ENCODE data around the gene PPP1R11.

DNA sequence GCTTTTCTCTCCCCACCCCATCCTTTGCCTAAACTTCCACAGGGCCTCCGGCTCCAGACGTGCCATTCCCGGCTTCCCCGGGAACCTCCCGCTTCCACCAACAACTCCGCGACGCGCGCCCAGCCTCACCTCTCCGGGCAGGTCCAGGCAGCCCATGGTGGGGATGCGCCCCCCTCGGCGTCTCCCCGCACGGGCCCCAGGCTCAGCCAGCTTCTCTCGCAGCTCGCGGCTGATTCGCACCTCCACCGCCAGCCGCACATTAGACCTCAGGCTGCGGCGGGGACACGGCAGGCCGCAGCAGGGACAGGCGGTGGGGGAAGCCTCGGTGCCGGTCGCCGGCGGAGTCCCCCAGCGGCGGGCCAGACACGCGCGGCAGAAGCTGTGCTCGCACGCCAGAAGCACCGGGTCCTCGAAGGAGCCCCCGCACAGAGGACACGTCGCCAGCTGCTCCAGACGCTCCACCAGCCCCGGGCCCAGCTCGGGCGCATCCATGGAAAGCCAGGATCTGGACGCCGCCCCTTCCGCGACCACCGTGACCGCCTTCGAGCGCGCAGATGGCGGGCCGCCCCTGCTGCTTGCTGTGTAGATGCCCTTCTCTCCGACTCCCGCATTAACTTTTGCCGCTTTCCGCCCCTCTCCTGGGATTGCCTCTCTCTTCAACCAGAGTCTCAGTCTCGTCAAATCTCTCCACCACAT lies 8.2 kb downstream of the PPP1R11 start, which contains the start of gene RNF39:
- TF ChIP-seq, protein P1, sequence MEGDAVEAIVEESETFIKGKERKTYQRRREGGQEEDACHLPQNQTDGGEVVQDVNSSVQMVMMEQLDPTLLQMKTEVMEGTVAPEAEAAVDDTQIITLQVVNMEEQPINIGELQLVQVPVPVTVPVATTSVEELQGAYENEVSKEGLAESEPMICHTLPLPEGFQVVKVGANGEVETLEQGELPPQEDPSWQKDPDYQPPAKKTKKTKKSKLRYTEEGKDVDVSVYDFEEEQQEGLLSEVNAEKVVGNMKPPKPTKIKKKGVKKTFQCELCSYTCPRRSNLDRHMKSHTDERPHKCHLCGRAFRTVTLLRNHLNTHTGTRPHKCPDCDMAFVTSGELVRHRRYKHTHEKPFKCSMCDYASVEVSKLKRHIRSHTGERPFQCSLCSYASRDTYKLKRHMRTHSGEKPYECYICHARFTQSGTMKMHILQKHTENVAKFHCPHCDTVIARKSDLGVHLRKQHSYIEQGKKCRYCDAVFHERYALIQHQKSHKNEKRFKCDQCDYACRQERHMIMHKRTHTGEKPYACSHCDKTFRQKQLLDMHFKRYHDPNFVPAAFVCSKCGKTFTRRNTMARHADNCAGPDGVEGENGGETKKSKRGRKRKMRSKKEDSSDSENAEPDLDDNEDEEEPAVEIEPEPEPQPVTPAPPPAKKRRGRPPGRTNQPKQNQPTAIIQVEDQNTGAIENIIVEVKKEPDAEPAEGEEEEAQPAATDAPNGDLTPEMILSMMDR (IDR thresholded peaks at IDR 0.05), result no peak
- TF ChIP-seq EP300 (IDR thresholded peaks at IDR 0.05; ENCODE audit: low read depth) (no peak), POLR2AphosphoS5 (IDR thresholded peaks at IDR 0.05) (no peak)
